Stomach (tissue), 4 donors: ENCODE measurements around the gene ARHGEF10L.

ENCODE experiments used
- EP300 ChIP-seq: sonication (generic); formaldehyde crosslinking; IDR thresholded peaks from one replicate; pipeline ENCODE4 v1.6.1; 2017; ENCODE audit warnings: antibody characterized with exemption
- POLR2A ChIP-seq, 4 donors: fragments of 450-650 bp; IDR thresholded peaks; one replicate each; pipeline ENCODE4 v1.6.1; 2016; ENCODE audit warnings: antibody characterized with exemption in 4 of 4, control low read depth in 2 of 4, mild to moderate bottlenecking in 1 of 4, moderate library complexity in 1 of 4
- TF ChIP-seq, protein P1 (sequence below), 7 experiments: fragments of 450-650 bp in 4 of 7; fragments of 200-600 bp in 3 of 7; sonication (generic) in 3 of 7; IDR thresholded peaks; one replicate each; pipeline ENCODE4 v1.5.1; 2016 to 2019; ENCODE audit warnings: antibody characterized with exemption in 7 of 7, control low read depth in 2 of 7, mild to moderate bottlenecking in 1 of 7

DNA sequence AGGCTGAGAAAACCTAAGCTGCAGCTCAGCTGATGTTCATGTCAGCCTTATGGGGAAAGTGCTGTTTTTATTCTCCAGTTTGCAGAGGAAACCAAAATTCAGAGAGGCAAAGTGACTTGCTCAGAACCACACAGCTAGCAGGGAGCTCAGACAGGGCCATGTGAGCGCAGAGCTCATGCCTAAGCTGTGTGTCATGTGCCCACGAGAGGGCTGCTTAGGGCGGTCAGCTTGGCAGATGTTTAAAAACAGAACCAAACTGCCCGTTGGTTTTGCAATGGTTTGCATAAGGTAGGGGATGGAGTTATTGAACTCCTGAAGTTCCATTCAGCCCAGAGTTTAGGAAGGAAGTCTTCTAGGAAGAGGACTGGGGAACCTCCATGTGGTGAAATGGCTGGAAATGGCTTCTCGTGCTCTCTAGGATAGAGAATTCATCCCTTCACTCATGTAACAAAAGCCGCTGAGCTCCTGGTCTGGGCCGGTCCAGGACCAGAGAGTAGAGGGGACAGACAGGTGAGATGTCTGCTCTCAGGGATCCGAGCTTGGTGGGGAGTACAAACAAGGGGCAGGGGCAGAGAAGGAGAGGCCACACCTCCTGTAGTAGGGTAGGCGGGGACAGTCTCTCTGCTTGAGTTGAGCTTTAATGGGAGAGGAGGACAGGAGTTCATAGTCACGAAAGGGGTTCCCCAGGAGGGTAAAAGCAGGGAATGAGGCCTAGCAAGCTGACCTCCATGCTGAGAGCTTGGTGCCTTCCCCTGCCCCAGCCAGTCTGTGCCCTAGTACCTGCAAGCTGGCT lies 46.9 kb downstream of the ARHGEF10L start:
- TF ChIP-seq POLR2A (IDR thresholded peaks at IDR 0.05) (no peak), EP300 (no peak)
- TF ChIP-seq, protein P1, sequence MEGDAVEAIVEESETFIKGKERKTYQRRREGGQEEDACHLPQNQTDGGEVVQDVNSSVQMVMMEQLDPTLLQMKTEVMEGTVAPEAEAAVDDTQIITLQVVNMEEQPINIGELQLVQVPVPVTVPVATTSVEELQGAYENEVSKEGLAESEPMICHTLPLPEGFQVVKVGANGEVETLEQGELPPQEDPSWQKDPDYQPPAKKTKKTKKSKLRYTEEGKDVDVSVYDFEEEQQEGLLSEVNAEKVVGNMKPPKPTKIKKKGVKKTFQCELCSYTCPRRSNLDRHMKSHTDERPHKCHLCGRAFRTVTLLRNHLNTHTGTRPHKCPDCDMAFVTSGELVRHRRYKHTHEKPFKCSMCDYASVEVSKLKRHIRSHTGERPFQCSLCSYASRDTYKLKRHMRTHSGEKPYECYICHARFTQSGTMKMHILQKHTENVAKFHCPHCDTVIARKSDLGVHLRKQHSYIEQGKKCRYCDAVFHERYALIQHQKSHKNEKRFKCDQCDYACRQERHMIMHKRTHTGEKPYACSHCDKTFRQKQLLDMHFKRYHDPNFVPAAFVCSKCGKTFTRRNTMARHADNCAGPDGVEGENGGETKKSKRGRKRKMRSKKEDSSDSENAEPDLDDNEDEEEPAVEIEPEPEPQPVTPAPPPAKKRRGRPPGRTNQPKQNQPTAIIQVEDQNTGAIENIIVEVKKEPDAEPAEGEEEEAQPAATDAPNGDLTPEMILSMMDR (IDR thresholded peaks at IDR 0.05) = no peak
